GM12872 (cell line): Measurements from ENCODE around the gene C9orf85.

ENCODE experiments used
- TF ChIP-seq, protein P1 (sequence below): IDR thresholded peaks from 3 replicates; pipeline ENCODE4 v1.5.1; 2011; ENCODE audit warnings: low read depth, mild to moderate bottlenecking, low read length, moderate library complexity; ENCODE audit not compliant: insufficient read depth

C9orf85 gene, protein sequence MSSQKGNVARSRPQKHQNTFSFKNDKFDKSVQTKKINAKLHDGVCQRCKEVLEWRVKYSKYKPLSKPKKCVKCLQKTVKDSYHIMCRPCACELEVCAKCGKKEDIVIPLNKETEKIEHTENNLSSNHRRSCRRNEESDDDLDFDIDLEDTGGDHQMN

DNA sequence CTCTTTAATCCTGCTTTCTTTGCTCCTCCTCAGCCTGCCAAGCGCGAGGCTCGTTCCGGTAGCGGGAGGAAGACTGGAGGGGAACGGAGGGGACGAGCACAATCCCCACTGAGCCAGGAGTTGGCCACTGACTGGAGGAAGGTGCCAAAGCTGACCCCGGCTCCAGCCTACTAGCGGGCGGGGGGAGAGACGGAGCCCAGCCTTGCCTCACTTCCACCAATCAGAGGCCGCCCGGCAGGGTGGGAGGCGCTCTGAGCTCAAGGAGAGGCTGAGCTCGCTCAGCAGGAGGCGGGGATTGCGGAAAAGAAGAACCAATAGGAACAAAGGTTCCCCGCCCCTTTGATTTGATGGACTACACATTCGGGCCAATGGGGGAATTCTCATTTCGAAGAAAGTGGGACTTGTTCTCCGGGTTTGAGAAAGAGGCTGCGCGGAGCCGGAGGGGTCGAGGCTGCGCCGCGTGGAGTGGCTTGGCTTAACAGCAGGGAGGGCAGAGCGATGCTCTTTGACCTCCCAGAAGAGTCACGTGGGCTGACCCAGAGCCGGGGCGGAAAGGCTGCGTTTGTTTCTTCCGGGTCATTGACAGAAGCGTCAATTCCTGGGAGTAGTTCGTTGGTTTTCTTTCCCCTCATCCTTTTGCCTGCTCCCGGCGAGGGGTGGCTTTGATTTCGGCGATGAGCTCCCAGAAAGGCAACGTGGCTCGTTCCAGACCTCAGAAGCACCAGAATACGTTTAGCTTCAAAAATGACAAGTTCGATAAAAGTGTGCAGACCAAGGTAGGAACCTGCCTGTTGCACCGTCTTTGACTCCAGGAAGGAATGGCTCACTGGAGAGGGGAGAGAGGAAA, at the start of gene C9orf85, which contains the start of gene ABHD17B:
Gene C9orf85 (plus strand): TSS at position 579 of the 847 bp plus-strand sequence. CDS start 96 bp downstream, at position 675.
Gene ABHD17B (minus strand): TSS at position 133 of the 847 bp plus-strand sequence. CDS start 36,113 bp downstream, outside the sequence.
- TF ChIP-seq, protein P1, sequence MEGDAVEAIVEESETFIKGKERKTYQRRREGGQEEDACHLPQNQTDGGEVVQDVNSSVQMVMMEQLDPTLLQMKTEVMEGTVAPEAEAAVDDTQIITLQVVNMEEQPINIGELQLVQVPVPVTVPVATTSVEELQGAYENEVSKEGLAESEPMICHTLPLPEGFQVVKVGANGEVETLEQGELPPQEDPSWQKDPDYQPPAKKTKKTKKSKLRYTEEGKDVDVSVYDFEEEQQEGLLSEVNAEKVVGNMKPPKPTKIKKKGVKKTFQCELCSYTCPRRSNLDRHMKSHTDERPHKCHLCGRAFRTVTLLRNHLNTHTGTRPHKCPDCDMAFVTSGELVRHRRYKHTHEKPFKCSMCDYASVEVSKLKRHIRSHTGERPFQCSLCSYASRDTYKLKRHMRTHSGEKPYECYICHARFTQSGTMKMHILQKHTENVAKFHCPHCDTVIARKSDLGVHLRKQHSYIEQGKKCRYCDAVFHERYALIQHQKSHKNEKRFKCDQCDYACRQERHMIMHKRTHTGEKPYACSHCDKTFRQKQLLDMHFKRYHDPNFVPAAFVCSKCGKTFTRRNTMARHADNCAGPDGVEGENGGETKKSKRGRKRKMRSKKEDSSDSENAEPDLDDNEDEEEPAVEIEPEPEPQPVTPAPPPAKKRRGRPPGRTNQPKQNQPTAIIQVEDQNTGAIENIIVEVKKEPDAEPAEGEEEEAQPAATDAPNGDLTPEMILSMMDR = no peak

DNA sequence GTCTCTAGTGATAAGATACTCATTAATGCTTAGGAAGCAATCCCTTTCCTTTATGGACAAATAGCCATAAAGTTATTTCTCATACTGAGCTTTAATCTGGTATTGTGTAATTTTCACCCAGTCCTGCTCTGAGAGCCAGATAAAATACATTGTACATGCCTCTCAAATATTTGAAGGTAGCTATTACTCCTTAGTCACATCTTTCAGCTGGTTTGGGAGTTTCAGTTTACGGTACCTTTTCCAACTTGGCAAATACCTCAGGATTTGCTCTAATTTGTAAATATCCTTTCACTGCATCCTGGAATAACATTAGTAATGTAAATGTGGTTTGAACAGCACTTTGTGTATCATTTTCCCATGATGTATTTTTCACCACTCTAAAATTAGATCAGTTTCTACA, 47.8 kb upstream of the C9orf85 start:
- TF ChIP-seq, protein P1 = no peak

DNA sequence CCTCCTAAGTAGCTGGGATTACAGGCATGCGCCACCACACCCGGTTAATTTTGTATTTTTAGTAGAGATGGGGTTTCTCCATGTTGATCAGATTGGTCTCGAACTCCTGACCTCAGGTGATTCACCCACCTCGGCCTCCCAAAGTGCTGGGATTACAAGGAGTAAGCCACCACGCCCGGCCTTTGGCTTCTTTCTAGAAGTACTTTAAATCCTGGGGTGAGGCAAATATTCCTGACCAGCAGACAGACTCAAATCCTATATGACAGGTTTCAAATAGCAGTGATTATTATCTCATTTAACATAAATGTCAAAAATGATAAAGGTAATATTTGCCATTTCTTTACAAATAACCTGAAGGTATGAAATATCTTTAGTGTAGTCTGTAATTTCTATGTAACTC, 36.1 kb upstream of the C9orf85 start:
- TF ChIP-seq, protein P1 = no peak

DNA sequence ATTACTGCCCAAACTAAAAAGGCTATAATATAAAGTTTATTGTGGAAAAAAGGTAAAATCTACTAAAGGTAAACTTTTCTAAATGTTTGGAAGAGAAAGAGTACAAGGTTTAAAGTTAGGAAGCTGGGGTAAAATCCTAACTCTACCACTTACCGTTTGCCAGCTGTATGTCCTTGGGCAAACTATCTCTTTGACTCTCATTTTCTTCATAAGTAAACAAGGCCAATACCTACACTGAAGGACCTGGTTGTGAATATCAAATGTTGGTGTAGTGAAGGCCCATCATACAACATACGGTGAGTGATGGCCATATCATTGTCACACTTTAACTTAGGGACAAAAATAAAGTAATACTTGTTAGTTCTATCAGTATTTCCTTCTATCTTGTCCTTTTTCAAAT, 35.3 kb upstream of the C9orf85 start:
- TF ChIP-seq, protein P1 = no peak

DNA sequence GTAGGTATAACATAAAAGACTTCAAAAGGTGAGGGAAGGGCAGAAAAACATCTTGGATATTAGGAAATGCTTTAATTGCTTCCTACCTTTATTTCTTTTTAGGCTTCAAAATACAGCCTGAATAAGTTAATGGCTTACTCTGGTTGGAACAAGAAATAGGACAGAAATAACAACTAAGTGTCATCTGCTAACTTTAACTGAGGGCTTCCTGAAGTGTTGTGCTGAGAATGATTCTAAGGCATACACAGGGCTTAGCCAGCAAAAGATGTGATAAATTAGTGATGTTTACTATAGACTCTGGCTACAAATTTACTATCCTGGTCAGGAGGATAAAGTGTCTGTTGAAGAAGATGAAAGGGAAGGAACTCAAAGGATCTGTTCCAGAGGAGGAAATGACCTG, 34.6 kb upstream of the C9orf85 start:
- TF ChIP-seq, protein P1 = no peak

DNA sequence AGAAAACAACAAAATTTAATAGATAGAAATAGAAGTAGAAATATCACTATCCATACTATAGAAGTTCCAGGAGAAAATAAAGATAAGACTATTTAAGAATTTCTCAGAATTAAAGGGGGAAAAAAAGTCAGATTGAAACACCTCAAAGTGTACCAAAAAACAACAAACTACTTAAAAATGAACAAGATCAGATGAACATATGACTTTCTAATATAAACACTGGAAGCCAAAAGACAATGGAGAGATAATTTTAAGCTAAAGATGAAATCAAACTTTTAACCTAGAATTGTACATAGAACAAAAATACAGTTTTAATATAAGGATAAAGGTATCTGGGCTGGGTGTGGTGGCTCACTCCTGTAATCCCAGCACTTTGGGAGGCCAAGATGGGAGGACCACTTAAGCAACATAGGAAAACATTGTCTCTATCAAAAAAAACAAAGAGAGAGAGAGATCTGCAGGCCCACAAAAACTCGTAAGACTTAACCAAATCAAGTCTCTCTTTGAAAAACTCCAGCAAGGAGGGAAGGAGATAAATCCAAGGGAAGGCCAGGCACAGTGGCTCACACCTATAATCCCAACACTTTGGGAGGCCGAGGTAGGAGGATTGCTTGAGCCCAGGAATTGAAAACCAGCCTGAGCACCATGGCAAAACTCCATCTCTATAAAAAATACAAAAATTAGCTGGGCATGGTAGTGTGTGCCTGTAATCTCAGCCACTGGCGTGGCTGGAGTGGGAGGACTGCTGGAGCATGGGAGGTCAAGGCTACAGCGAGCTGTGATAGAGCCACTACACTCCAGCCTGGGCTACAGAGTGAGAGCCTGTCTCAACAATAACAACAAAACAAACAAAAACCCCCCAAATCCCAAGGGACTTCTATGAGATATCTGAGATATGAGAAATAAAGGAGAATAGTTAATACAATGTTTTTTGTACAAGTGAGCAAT, 32.8 kb upstream of the C9orf85 start:
- TF ChIP-seq, protein P1 = no peak
